ENCODE data around the gene HOGA1.

The HOGA1 gene

GRCh38 chr10:97573021-97573420 lies 11.2 kb upstream of the HOGA1 start:
- TF ChIP-seq REST (IDR thresholded peaks at IDR 0.05; ENCODE audit: insufficient replicate concordance, low read depth) (no peak), POLR2AphosphoS5 (IDR thresholded peaks at IDR 0.05; ENCODE audit: low read depth) (no peak), CTCF (IDR thresholded peaks at IDR 0.05; ENCODE audit: insufficient read depth, low read length) (no peak), SPI1 (IDR thresholded peaks at IDR 0.05; ENCODE audit: borderline replicate concordance, low read depth) (no peak), GABPA (IDR thresholded peaks at IDR 0.05; ENCODE audit: low read depth) (no peak)
- Histone ChIP-seq H3K4me3 (replicated peaks; ENCODE audit: insufficient read depth, low read length) (no peak overlapping the region), H3K27me3 (ENCODE audit: insufficient read depth, poor library complexity, severe bottlenecking) (no peaks in the 10 kb centered on the region), H3K27ac (replicated peaks) (no peak overlapping the region)
- DNase-seq (ENCODE audit: low read depth in 1 of 2, low spot score in 1 of 2), result no peak

- no peak overlapping the region for H3K4me3 ChIP-seq (replicated peaks; ENCODE audit: insufficient read depth, low read length)
- no peak for TF ChIP-seq GABPA (IDR thresholded peaks at IDR 0.05; ENCODE audit: low read depth)
- TF ChIP-seq REST (IDR thresholded peaks at IDR 0.05; ENCODE audit: insufficient replicate concordance, low read depth), result no peak
- no peak for TF ChIP-seq SPI1 (IDR thresholded peaks at IDR 0.05; ENCODE audit: borderline replicate concordance, low read depth)
- TF ChIP-seq CTCF (IDR thresholded peaks at IDR 0.05; ENCODE audit: insufficient read depth, low read length), result no peak
- no peak for TF ChIP-seq POLR2AphosphoS5 (IDR thresholded peaks at IDR 0.05; ENCODE audit: low read depth)
- no peaks in the 10 kb centered on the region for H3K27me3 ChIP-seq (ENCODE audit: insufficient read depth, poor library complexity, severe bottlenecking)
- DNase-seq (ENCODE audit: low read depth in 1 of 2, low spot score in 1 of 2), result no peak
- H3K27ac ChIP-seq (replicated peaks), result no peak overlapping the region
Measured at GRCh38 chr10:97573672-97574071, 10.5 kb upstream of the HOGA1 start.

- TF ChIP-seq POLR2AphosphoS5 (IDR thresholded peaks at IDR 0.05; ENCODE audit: low read depth) (no peak), REST (IDR thresholded peaks at IDR 0.05; ENCODE audit: insufficient replicate concordance, low read depth) (no peak), GABPA (IDR thresholded peaks at IDR 0.05; ENCODE audit: low read depth) (no peak), SPI1 (IDR thresholded peaks at IDR 0.05; ENCODE audit: borderline replicate concordance, low read depth) (no peak), CTCF (IDR thresholded peaks at IDR 0.05; ENCODE audit: insufficient read depth, low read length) (no peak)
- no peaks in the 10 kb centered on the region for H3K27me3 ChIP-seq (ENCODE audit: insufficient read depth, poor library complexity, severe bottlenecking)
- DNase-seq (ENCODE audit: low read depth in 1 of 2, low spot score in 1 of 2), result no peak
- no peak overlapping the region for H3K4me3 ChIP-seq (replicated peaks; ENCODE audit: insufficient read depth, low read length)
- no peak overlapping the region for H3K27ac ChIP-seq (replicated peaks)
Measured at GRCh38 chr10:97574374-97575126, 9.6 kb upstream of the HOGA1 start.

All from HL-60 (cell line).